H9 (cell line): ENCODE results near the gene TMEM270. TPM values are rescaled to one million over a fixed set of nuclear protein-coding genes. Genes with fewer than 3 reads are reported as not detected.

Source experiments
- DNase-seq: peaks from one replicate; pipeline ENCODE4 v3.0.0-alpha.2; 2017
- H2AFZ ChIP-seq: one replicate; pipeline ENCODE4 v1.6.1; 2013; ENCODE audit warnings: mild to moderate bottlenecking, low read length, control low read depth, moderate library complexity
- H2AK5ac ChIP-seq: 2 replicates; pipeline ENCODE4 v1.6.1; 2013; ENCODE audit warnings: low read length, control low read depth, mixed read lengths; ENCODE audit not compliant: insufficient read length
- H2BK120ac ChIP-seq: one replicate; pipeline ENCODE4 v1.6.1; 2013; ENCODE audit warnings: low read depth, mild to moderate bottlenecking, low read length, control low read depth, inconsistent platforms; ENCODE audit not compliant: poor library complexity, severe bottlenecking
- H2BK12ac ChIP-seq: 2 replicates; pipeline ENCODE4 v1.6.1; 2013; ENCODE audit warnings: low read length, control low read depth, mixed read lengths, low read depth; ENCODE audit not compliant: insufficient read length
- H2BK15ac ChIP-seq: 2 replicates; pipeline ENCODE4 v1.6.1; 2013; ENCODE audit warnings: low read depth, low read length, control low read depth
- H2BK20ac ChIP-seq: one replicate; pipeline ENCODE4 v1.6.1; 2013; ENCODE audit warnings: low read depth, mild to moderate bottlenecking, low read length, control low read depth, inconsistent platforms; ENCODE audit not compliant: poor library complexity, severe bottlenecking
- H2BK5ac ChIP-seq: 2 replicates; pipeline ENCODE4 v1.6.1; 2013; ENCODE audit warnings: low read length, control low read depth, mixed read lengths; ENCODE audit not compliant: insufficient read length
- H3K14ac ChIP-seq: 2 replicates; pipeline ENCODE4 v1.6.1; 2013; ENCODE audit warnings: low read length, control low read depth; ENCODE audit not compliant: insufficient read depth
- H3K18ac ChIP-seq: 2 replicates; pipeline ENCODE4 v1.6.1; 2013; ENCODE audit warnings: low read depth, mild to moderate bottlenecking, mixed read lengths, low read length, control low read depth; ENCODE audit not compliant: insufficient read length
- H3K23ac ChIP-seq: 2 replicates; pipeline ENCODE4 v1.6.1; 2013; ENCODE audit warnings: low read length, control low read depth, mixed read lengths, low read depth; ENCODE audit not compliant: insufficient read length
- H3K23me2 ChIP-seq: 2 replicates; pipeline ENCODE4 v1.6.1; 2013; ENCODE audit warnings: low read depth, mild to moderate bottlenecking, mixed read lengths, low read length, control low read depth; ENCODE audit not compliant: insufficient read length, poor library complexity, severe bottlenecking
- H3K27ac ChIP-seq: 2 replicates; pipeline ENCODE4 v1.5.1; 2013; ENCODE audit warnings: low read length, control low read depth, mixed read lengths, low read depth; ENCODE audit not compliant: insufficient read length
- H3K27me3 ChIP-seq: 2 replicates; pipeline ENCODE4 v1.6.1; 2013; ENCODE audit warnings: low read length, control low read depth, inconsistent platforms; ENCODE audit not compliant: insufficient read depth
- H3K4ac ChIP-seq: 2 replicates; pipeline ENCODE4 v1.6.1; 2013; ENCODE audit warnings: low read depth, mild to moderate bottlenecking, control low read depth, inconsistent platforms, low read length, moderate library complexity
- H3K4me1 ChIP-seq: 2 replicates; pipeline ENCODE4 v1.6.1; 2013; ENCODE audit warnings: low read length, control low read depth, inconsistent platforms; ENCODE audit not compliant: insufficient read depth
- H3K4me2 ChIP-seq: 2 replicates; pipeline ENCODE4 v1.6.1; 2013; ENCODE audit warnings: low read length, control low read depth, mixed read lengths; ENCODE audit not compliant: insufficient read length, insufficient read depth
- H3K56ac ChIP-seq: 2 replicates; pipeline ENCODE4 v1.6.1; 2013; ENCODE audit warnings: low read depth, mild to moderate bottlenecking, mixed read lengths, low read length, control low read depth; ENCODE audit not compliant: insufficient read length
- H3K79me1 ChIP-seq: 2 replicates; pipeline ENCODE4 v1.6.1; 2013; ENCODE audit warnings: low read depth, mild to moderate bottlenecking, moderate library complexity, low read length, control low read depth, inconsistent platforms; ENCODE audit not compliant: insufficient read depth, poor library complexity, severe bottlenecking
- H3K79me2 ChIP-seq: 2 replicates; pipeline ENCODE4 v1.6.1; 2013; ENCODE audit warnings: low read length, control low read depth, inconsistent platforms; ENCODE audit not compliant: insufficient read depth
- H3K9ac ChIP-seq: 2 replicates; pipeline ENCODE4 v1.6.1; 2013; ENCODE audit warnings: low read length, control low read depth, mixed read lengths; ENCODE audit not compliant: insufficient read length; ENCODE audit errors: extremely low read depth
- H3K9me3 ChIP-seq: one replicate; pipeline ENCODE4 v1.6.1; 2013; ENCODE audit warnings: low read depth, low read length, inconsistent platforms; ENCODE audit not compliant: control insufficient read depth
- H3T11ph ChIP-seq: one replicate; pipeline ENCODE4 v1.6.1; 2013; ENCODE audit warnings: mild to moderate bottlenecking, low read length, control low read depth, inconsistent platforms
- H4K20me1 ChIP-seq: one replicate; pipeline ENCODE4 v1.6.1; 2013; ENCODE audit not compliant: control insufficient read depth, insufficient read length, insufficient read depth
- H4K5ac ChIP-seq: 2 replicates; pipeline ENCODE4 v1.6.1; 2013; ENCODE audit warnings: low read depth, mild to moderate bottlenecking, mixed read lengths, low read length, control low read depth; ENCODE audit not compliant: insufficient read length
- H4K8ac ChIP-seq: replicated peaks from 2 replicates; pipeline ENCODE4 v1.6.1; 2013; ENCODE audit warnings: low read length, control low read depth, mixed read lengths, low read depth; ENCODE audit not compliant: insufficient read length
- H4K91ac ChIP-seq: 2 replicates; pipeline ENCODE4 v1.6.1; 2013; ENCODE audit warnings: low read depth, mild to moderate bottlenecking, moderate library complexity, mixed read lengths, low read length, control low read depth; ENCODE audit not compliant: insufficient read length
- H3K27ac Mint-ChIP-seq, 3 experiments: 2 replicates in 2 of 3; 3 replicates in 1 of 3; pipeline ENCODE4 v1.8.0; 2020 to 2021; ENCODE audit warnings: mixed read lengths in 3 of 3, mild to moderate bottlenecking in 1 of 3, moderate library complexity in 1 of 3
- H3K27me3 Mint-ChIP-seq: 2 replicates; pipeline ENCODE4 v1.8.0; 2021; ENCODE audit warnings: low read depth, mild to moderate bottlenecking, moderate library complexity, mixed read lengths
- H3K36me3 Mint-ChIP-seq, 3 experiments: 2 replicates in 2 of 3; 3 replicates in 1 of 3; pipeline ENCODE4 v1.8.0; 2020 to 2021; ENCODE audit warnings: low read depth in 3 of 3, mixed read lengths in 3 of 3; ENCODE audit not compliant: insufficient read depth in 1 of 3
- H3K4me1 Mint-ChIP-seq, 2 experiments: 2 replicates each; pipeline ENCODE4 v1.8.0; 2020; ENCODE audit warnings: mixed read lengths in 2 of 2
- H3K4me3 Mint-ChIP-seq, 2 experiments: 2 replicates in 1 of 2; 3 replicates in 1 of 2; pipeline ENCODE4 v1.8.0; 2020 to 2021; ENCODE audit warnings: mild to moderate bottlenecking in 2 of 2, mixed read lengths in 2 of 2, moderate library complexity in 1 of 2
- H3K9me3 Mint-ChIP-seq, 2 experiments: 2 replicates in 1 of 2; 3 replicates in 1 of 2; pipeline ENCODE4 v1.8.0; 2020; ENCODE audit warnings: mild to moderate bottlenecking in 2 of 2, mixed read lengths in 2 of 2, moderate library complexity in 1 of 2
- CTCF ChIP-seq: fragments of 200-600 bp; sonication (generic); conservative IDR thresholded peaks from 3 replicates; pipeline ENCODE4 v1.8.0; 2021; ENCODE audit warnings: antibody characterized with exemption, mild to moderate bottlenecking
- WGBS: extraction: QIAGEN DNeasy Blood & Tissue Kit; methylation state at CpG from one replicate; pipeline ENCODE4 v1.1.7; 2013; ENCODE audit warnings: missing lambda C conversion rate, low lambda C conversion rate, mixed read lengths; ENCODE audit not compliant: insufficient read length; ENCODE audit errors: extremely low coverage; 5-methylcytosine and 5-hydroxymethylcytosine counted together
- total RNA-seq: library from RNA; stranded (reverse); gene quantifications from 2 replicates; pipeline ENCODE4 v1.2.1, GENCODE V29; 2021

The TMEM270 gene
- total RNA-seq, 1 experiment from 2014 or later, result not detected

GRCh38 chr7:73912223-73912622 lies 51.3 kb downstream of the TMEM270 start:
- H2BK5ac ChIP-seq, result no peak overlapping the region
- H4K8ac ChIP-seq, result no peak overlapping the region
- no peak overlapping the region for H4K91ac ChIP-seq
- H3K23me2 ChIP-seq, result no peaks in the 10 kb centered on the region
- no peak overlapping the region for H3K18ac ChIP-seq
- no peak overlapping the region for H3K27ac ChIP-seq
- no peak overlapping the region for H3K23ac ChIP-seq
- peaks cover 19 to 27% of the 10 kb centered on the region in 2 experiments for H3K4me1 Mint-ChIP-seq
- no peak overlapping the region for H3K9ac ChIP-seq
- H3K27me3 ChIP-seq, result no peaks in the 10 kb centered on the region
- no peaks in the 10 kb centered on the region for H3K79me2 ChIP-seq
- no peak overlapping the region for H2BK120ac ChIP-seq
- H2BK20ac ChIP-seq, result no peak overlapping the region
- no peak overlapping the region for H3K56ac ChIP-seq
- no peak overlapping the region for H2AFZ ChIP-seq
- H4K5ac ChIP-seq, result no peak overlapping the region
- no peaks in the 10 kb centered on the region for H4K20me1 ChIP-seq
- no peak overlapping the region for H2AK5ac ChIP-seq
- H3K4me3 Mint-ChIP-seq, result no peak overlapping the region
- no peaks in the 10 kb centered on the region for H3K9me3 ChIP-seq
- H3K36me3 Mint-ChIP-seq, result no peaks in the 10 kb centered on the region; a peak in 1 of 7 replicates
- H3K4me2 ChIP-seq, result no peak overlapping the region
- no CpG with 5 or more reads among the region's 5 CpGs for WGBS
- no peak overlapping the region for H2BK12ac ChIP-seq
- no peak for TF ChIP-seq CTCF
- no peaks in the 10 kb centered on the region; a peak in 1 of 5 replicates for H3K9me3 Mint-ChIP-seq
- H3K79me1 ChIP-seq, result no peaks in the 10 kb centered on the region
- H3K27me3 Mint-ChIP-seq, result peaks cover 3% of the 10 kb centered on the region; the same call in 1 of the 2 replicates
- DNase-seq, result no peak
- no peak overlapping the region for H3K14ac ChIP-seq
- no peak overlapping the region for H3K4ac ChIP-seq
- no peak overlapping the region for H3T11ph ChIP-seq
- no peaks in the 10 kb centered on the region for H3K4me1 ChIP-seq
- no peak overlapping the region for H3K27ac Mint-ChIP-seq
- no peak overlapping the region for H2BK15ac ChIP-seq

Other genes starting within 250 kb of the TMEM270 start
- 5.5 and 6.1 TPM in 2 replicates for gene MLXIPL, start 236.6 kb upstream of the TMEM270 start, total RNA-seq
- 0.85 and 1.3 TPM in 2 replicates for gene VPS37D, start 193.3 kb upstream of the TMEM270 start, total RNA-seq
- gene DNAJC30, start 177.7 kb upstream of the TMEM270 start, total RNA-seq, result 8.1 and 8.7 TPM in 2 replicates
- 68.5 and 78.1 TPM in 2 replicates for gene BUD23, start 177.6 kb upstream of the TMEM270 start, total RNA-seq
- 9.3 and 10.1 TPM in 2 replicates for gene STX1A, start 141.5 kb upstream of the TMEM270 start, total RNA-seq
- gene ABHD11, start 122.4 kb upstream of the TMEM270 start, total RNA-seq, result 29.4 and 34.4 TPM in 2 replicates
- gene CLDN3, start 90.9 kb upstream of the TMEM270 start, total RNA-seq, result 16.5 and 16.9 TPM in 2 replicates
- 15.5 and 15.6 TPM in 2 replicates for gene CLDN4, start 30.2 kb upstream of the TMEM270 start, total RNA-seq
- gene METTL27, start 18.6 kb upstream of the TMEM270 start, total RNA-seq, result 13.5 and 14.9 TPM in 2 replicates
- 0.37 and 0.55 TPM in 2 replicates for gene ELN, start 167.0 kb downstream of the TMEM270 start, total RNA-seq
- gene LIMK1, start 222.6 kb downstream of the TMEM270 start, total RNA-seq, result 63.0 and 63.8 TPM in 2 replicates